ENCODE results near the gene RAB4A.

Gene RAB4A

DNA sequence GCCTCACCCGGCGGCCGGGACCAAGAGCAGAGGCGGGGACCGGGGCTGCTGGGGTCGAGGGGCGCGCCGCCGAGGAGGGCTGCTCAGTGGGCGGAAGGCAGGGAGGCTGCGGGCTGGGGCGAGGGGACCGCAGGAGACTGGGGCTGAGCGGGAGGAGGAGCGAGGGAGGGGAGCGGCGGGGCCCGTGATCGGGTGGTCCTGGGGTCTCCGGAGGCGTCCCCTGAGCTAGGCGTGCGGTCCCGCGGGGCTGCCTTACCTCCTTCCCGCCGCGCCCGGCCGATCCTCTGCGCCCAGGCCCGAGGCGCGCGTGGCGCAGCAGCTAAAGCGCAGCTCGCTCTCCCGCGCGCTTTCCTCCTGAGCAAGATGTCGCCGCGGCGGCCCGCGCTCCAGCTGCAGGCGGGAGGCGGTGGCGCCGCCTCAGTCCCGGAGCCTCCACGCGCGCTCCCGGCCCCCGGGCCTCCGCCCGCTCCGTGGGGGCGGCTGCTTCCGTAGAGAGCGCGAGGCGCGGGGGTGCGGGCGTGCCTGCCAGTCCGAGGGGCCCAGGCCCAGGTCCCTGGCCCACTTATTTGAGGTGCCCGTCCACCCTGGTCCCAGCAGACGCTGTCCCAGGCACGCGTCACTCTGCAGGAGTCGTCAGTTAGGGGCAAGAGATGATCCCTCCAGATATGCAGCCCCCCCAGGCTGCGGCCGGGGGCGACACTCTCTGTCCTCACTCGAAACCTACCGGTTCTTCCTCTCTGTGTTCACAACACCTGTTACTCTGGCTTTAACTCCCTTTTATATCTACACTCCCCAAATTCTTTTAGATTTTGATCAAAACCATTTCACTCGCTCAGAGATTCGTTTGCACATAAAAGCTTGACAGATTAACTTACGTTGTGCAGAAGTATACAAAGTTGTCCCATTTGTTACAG lies 72.0 kb downstream of the RAB4A start, which contains the start of gene CCSAP (continued):
- TF ChIP-seq, protein P1, sequence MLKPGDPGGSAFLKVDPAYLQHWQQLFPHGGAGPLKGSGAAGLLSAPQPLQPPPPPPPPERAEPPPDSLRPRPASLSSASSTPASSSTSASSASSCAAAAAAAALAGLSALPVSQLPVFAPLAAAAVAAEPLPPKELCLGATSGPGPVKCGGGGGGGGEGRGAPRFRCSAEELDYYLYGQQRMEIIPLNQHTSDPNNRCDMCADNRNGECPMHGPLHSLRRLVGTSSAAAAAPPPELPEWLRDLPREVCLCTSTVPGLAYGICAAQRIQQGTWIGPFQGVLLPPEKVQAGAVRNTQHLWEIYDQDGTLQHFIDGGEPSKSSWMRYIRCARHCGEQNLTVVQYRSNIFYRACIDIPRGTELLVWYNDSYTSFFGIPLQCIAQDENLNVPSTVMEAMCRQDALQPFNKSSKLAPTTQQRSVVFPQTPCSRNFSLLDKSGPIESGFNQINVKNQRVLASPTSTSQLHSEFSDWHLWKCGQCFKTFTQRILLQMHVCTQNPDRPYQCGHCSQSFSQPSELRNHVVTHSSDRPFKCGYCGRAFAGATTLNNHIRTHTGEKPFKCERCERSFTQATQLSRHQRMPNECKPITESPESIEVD (tag by site-specific recombination; IDR thresholded peaks at IDR 0.05), result no peak
- no peak for TF ChIP-seq ZNF394 (tag by site-specific recombination; IDR thresholded peaks at IDR 0.05; ENCODE audit: borderline replicate concordance)
- no peak for TF ChIP-seq ZNF747 (tag by site-specific recombination; IDR thresholded peaks at IDR 0.05)
- TF ChIP-seq HOXD13 (CRISPR knock-in tag; IDR thresholded peaks at IDR 0.05; ENCODE audit: borderline replicate concordance), result no peak; the same call in 1 of the 2 replicates
- TF ChIP-seq ZNF707 (tag by site-specific recombination; IDR thresholded peaks at IDR 0.05), result no peak
- peak; percentile 11; the same call in 1 of the 2 replicates for TF ChIP-seq ZNF580 (tag by site-specific recombination; IDR thresholded peaks at IDR 0.05)
- no peak for TF ChIP-seq ZNF544 (tag by site-specific recombination; IDR thresholded peaks at IDR 0.05)
- no peak for TF ChIP-seq ZNF549 (tag by site-specific recombination; IDR thresholded peaks at IDR 0.05)
- no peak; the same call in 1 of the 2 replicates for TF ChIP-seq ZNF768 (tag by site-specific recombination; IDR thresholded peaks at IDR 0.05)
- no peak; the same call in 1 of the 2 replicates for TF ChIP-seq TRIM28 (IDR thresholded peaks at IDR 0.05; ENCODE audit: borderline replicate concordance, low read length)
- TF ChIP-seq OSR2 (tag by site-specific recombination; IDR thresholded peaks at IDR 0.05), result peak; percentile 41
- no peak for TF ChIP-seq ZNF362 (tag by site-specific recombination; IDR thresholded peaks at IDR 0.05)
- TF ChIP-seq ZNF211 (tag by site-specific recombination; IDR thresholded peaks at IDR 0.05; ENCODE audit: low read depth), result no peak
- peak; percentile 98 for TF ChIP-seq GLIS2 (tag by site-specific recombination; IDR thresholded peaks at IDR 0.05)
- no peak for TF ChIP-seq ZNF623 (tag by site-specific recombination; IDR thresholded peaks at IDR 0.05)
- no peak for TF ChIP-seq ZNF311 (tag by site-specific recombination; IDR thresholded peaks at IDR 0.05; ENCODE audit: borderline replicate concordance)
- TF ChIP-seq ZNF48 (tag by site-specific recombination; IDR thresholded peaks at IDR 0.05), result no peak
- TF ChIP-seq, protein P2, sequence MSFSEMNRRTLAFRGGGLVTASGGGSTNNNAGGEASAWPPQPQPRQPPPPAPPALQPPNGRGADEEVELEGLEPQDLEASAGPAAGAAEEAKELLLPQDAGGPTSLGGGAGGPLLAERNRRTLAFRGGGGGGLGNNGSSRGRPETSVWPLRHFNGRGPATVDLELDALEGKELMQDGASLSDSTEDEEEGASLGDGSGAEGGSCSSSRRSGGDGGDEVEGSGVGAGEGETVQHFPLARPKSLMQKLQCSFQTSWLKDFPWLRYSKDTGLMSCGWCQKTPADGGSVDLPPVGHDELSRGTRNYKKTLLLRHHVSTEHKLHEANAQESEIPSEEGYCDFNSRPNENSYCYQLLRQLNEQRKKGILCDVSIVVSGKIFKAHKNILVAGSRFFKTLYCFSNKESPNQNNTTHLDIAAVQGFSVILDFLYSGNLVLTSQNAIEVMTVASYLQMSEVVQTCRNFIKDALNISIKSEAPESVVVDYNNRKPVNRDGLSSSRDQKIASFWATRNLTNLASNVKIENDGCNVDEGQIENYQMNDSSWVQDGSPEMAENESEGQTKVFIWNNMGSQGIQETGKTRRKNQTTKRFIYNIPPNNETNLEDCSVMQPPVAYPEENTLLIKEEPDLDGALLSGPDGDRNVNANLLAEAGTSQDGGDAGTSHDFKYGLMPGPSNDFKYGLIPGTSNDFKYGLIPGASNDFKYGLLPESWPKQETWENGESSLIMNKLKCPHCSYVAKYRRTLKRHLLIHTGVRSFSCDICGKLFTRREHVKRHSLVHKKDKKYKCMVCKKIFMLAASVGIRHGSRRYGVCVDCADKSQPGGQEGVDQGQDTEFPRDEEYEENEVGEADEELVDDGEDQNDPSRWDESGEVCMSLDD (tag by site-specific recombination; IDR thresholded peaks at IDR 0.05), result peak; percentile 67; the same call in 1 of the 2 replicates
- TF ChIP-seq ZNF426 (tag by site-specific recombination; IDR thresholded peaks at IDR 0.05), result no peak
- TF ChIP-seq ZNF146 (tag by site-specific recombination; IDR thresholded peaks at IDR 0.05), result peak; percentile 59; the same call in 1 of the 2 replicates
- TF ChIP-seq ELK4 (IDR thresholded peaks at IDR 0.05; ENCODE audit: borderline replicate concordance, low read depth, low read length), result no peak
- peak; percentile 84; the same call in 1 of the 2 replicates for TF ChIP-seq ZBTB20 (tag by site-specific recombination; IDR thresholded peaks at IDR 0.05)
- TF ChIP-seq ZNF843 (tag by site-specific recombination; IDR thresholded peaks at IDR 0.05), result peak; percentile 51
- TF ChIP-seq, protein P3, sequence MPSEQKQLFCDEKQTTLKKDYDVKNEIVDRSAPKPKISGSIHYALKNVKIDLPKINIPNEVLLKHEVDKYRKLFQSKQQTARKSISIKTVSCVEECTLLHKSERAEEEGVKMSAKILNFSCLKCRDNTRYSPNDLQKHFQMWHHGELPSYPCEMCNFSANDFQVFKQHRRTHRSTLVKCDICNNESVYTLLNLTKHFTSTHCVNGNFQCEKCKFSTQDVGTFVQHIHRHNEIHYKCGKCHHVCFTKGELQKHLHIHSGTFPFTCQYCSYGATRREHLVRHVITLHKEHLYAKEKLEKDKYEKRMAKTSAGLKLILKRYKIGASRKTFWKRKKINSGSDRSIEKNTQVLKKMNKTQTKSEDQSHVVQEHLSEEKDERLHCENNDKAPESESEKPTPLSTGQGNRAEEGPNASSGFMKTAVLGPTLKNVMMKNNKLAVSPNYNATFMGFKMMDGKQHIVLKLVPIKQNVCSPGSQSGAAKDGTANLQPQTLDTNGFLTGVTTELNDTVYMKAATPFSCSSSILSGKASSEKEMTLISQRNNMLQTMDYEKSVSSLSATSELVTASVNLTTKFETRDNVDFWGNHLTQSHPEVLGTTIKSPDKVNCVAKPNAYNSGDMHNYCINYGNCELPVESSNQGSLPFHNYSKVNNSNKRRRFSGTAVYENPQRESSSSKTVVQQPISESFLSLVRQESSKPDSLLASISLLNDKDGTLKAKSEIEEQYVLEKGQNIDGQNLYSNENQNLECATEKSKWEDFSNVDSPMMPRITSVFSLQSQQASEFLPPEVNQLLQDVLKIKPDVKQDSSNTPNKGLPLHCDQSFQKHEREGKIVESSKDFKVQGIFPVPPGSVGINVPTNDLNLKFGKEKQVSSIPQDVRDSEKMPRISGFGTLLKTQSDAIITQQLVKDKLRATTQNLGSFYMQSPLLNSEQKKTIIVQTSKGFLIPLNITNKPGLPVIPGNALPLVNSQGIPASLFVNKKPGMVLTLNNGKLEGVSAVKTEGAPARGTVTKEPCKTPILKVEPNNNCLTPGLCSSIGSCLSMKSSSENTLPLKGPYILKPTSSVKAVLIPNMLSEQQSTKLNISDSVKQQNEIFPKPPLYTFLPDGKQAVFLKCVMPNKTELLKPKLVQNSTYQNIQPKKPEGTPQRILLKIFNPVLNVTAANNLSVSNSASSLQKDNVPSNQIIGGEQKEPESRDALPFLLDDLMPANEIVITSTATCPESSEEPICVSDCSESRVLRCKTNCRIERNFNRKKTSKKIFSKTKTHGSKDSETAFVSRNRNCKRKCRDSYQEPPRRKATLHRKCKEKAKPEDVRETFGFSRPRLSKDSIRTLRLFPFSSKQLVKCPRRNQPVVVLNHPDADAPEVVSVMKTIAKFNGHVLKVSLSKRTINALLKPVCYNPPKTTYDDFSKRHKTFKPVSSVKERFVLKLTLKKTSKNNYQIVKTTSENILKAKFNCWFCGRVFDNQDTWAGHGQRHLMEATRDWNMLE (tag by site-specific recombination; conservative IDR thresholded peaks at IDR 0.05; ENCODE audit: low read depth), result no peak
- peak; percentile 22; the same call in 1 of the 2 replicates for TF ChIP-seq ZNF423 (tag by site-specific recombination; IDR thresholded peaks at IDR 0.05)
- no peak for TF ChIP-seq ZNF274 (IDR thresholded peaks at IDR 0.05; ENCODE audit: low read length)
- no peak for TF ChIP-seq ZNF274 (tag by site-specific recombination; IDR thresholded peaks at IDR 0.05; ENCODE audit: borderline replicate concordance)

All from HEK293 (cell line).